Mesenchymal stem cell (in vitro differentiated cells and primary cell): ENCODE results near the gene CDC42BPB.
A peak's percentile ranks its signal among the peaks of the same experiment; 100 is the strongest.

Source experiments
- DNase-seq: peaks from one replicate; pipeline ENCODE4 v3.0.0-alpha.2; 2013
- H2AFZ ChIP-seq: one replicate; pipeline ENCODE4 v1.6.1; 2013; ENCODE audit warnings: low read depth, mild to moderate bottlenecking, control low read depth, inconsistent platforms, low read length, moderate library complexity
- H2AK5ac ChIP-seq: 2 replicates; pipeline ENCODE4 v1.6.1; 2013; ENCODE audit warnings: low read length, moderate library complexity, mild to moderate bottlenecking, inconsistent platforms; ENCODE audit not compliant: severe bottlenecking
- H2BK120ac ChIP-seq: one replicate; pipeline ENCODE4 v1.6.1; 2013; ENCODE audit warnings: low read depth, mild to moderate bottlenecking, inconsistent platforms, low read length, moderate library complexity
- H2BK12ac ChIP-seq, 2 experiments: one replicate each; pipeline ENCODE4 v1.6.1; 2013; ENCODE audit warnings: inconsistent platforms in 2 of 2, low read length in 2 of 2, mild to moderate bottlenecking in 2 of 2, moderate library complexity in 2 of 2, control low read depth in 1 of 2
- H2BK15ac ChIP-seq: one replicate; pipeline ENCODE4 v1.6.1; 2013; ENCODE audit warnings: mild to moderate bottlenecking, low read depth, inconsistent platforms; ENCODE audit not compliant: poor library complexity, severe bottlenecking
- H2BK5ac ChIP-seq: 2 replicates; pipeline ENCODE4 v1.6.1; 2013; ENCODE audit warnings: low read depth, mild to moderate bottlenecking, low read length, control low read depth, inconsistent platforms; ENCODE audit not compliant: poor library complexity, severe bottlenecking
- H3K14ac ChIP-seq, 2 experiments: one replicate each; pipeline ENCODE4 v1.6.1; 2013; ENCODE audit warnings: inconsistent platforms in 2 of 2, low read length in 2 of 2, control low read depth in 1 of 2, mild to moderate bottlenecking in 1 of 2, moderate library complexity in 1 of 2
- H3K18ac ChIP-seq, 2 experiments: one replicate each; pipeline ENCODE4 v1.6.1; 2013; ENCODE audit warnings: inconsistent platforms in 2 of 2, low read length in 2 of 2, control low read depth in 1 of 2, low read depth in 1 of 2, mild to moderate bottlenecking in 1 of 2
- H3K23ac ChIP-seq, 2 experiments: one replicate each; pipeline ENCODE4 v1.6.1; 2013; ENCODE audit warnings: inconsistent platforms in 2 of 2, low read length in 2 of 2, mild to moderate bottlenecking in 2 of 2, moderate library complexity in 2 of 2, control low read depth in 1 of 2
- H3K27ac ChIP-seq: 2 replicates; pipeline ENCODE4 v1.5.1; 2013; ENCODE audit warnings: mild to moderate bottlenecking, moderate library complexity, low read length, control low read depth, inconsistent platforms; ENCODE audit not compliant: poor library complexity, severe bottlenecking
- H3K27me3 ChIP-seq, 2 experiments: 2 replicates each; pipeline versions ENCODE4 v1.6.1 to v1.7.0; 2013; ENCODE audit warnings: low read length in 2 of 2, mild to moderate bottlenecking in 2 of 2, moderate library complexity in 2 of 2, control low read depth in 1 of 2, inconsistent platforms in 1 of 2; ENCODE audit not compliant: control insufficient read depth in 1 of 2, insufficient read depth in 1 of 2
- H3K36me3 ChIP-seq, 2 experiments: 2 replicates each; pipeline versions ENCODE4 v1.6.1 to v1.7.0; 2013; ENCODE audit warnings: low read length in 2 of 2, control low read depth in 1 of 2, inconsistent platforms in 1 of 2, low read depth in 1 of 2, mild to moderate bottlenecking in 1 of 2; ENCODE audit not compliant: insufficient read depth in 2 of 2, control insufficient read depth in 1 of 2
- H3K4ac ChIP-seq, 2 experiments: one replicate each; pipeline ENCODE4 v1.6.1; 2013; ENCODE audit warnings: inconsistent platforms in 2 of 2, low read length in 2 of 2, mild to moderate bottlenecking in 2 of 2, moderate library complexity in 2 of 2, control low read depth in 1 of 2, low read depth in 1 of 2
- H3K4me1 ChIP-seq: 2 replicates; pipeline ENCODE4 v1.6.1; 2013; ENCODE audit warnings: low read depth, low read length, control low read depth; ENCODE audit not compliant: control insufficient read depth, insufficient read depth
- H3K4me2 ChIP-seq: 2 replicates; pipeline ENCODE4 v1.6.1; 2013; ENCODE audit warnings: low read length, mild to moderate bottlenecking, inconsistent platforms; ENCODE audit not compliant: poor library complexity, severe bottlenecking
- H3K4me3 ChIP-seq, 2 experiments: 2 replicates each; pipeline versions ENCODE4 v1.5.1 to v1.7.0; 2013; ENCODE audit warnings: low read length in 2 of 2, mild to moderate bottlenecking in 2 of 2, control low read depth in 1 of 2, low read depth in 1 of 2; ENCODE audit not compliant: insufficient read depth in 1 of 2
- H3K79me1 ChIP-seq: replicated peaks from 2 replicates; pipeline ENCODE4 v1.6.1; 2013; ENCODE audit warnings: mild to moderate bottlenecking, control low read depth, low read length, inconsistent platforms; ENCODE audit not compliant: poor library complexity, severe bottlenecking
- H3K9ac ChIP-seq: 2 replicates; pipeline ENCODE4 v1.7.0; 2013; ENCODE audit warnings: mild to moderate bottlenecking, low read length, moderate library complexity
- H3K9me3 ChIP-seq: 2 replicates; pipeline ENCODE4 v1.7.0; 2013; ENCODE audit warnings: mild to moderate bottlenecking, low read length; ENCODE audit not compliant: control insufficient read depth
- H4K8ac ChIP-seq: one replicate; pipeline ENCODE4 v1.6.1; 2013; ENCODE audit warnings: inconsistent platforms, mild to moderate bottlenecking, low read length, moderate library complexity
- H4K91ac ChIP-seq: one replicate; pipeline ENCODE4 v1.6.1; 2013; ENCODE audit warnings: mild to moderate bottlenecking, low read length, inconsistent platforms
- WGBS: methylation state at CpG from one replicate; pipeline ENCODE4 v1.1.7; 2013; ENCODE audit warnings: mixed read lengths; 5-methylcytosine and 5-hydroxymethylcytosine counted together

Gene CDC42BPB

DNA sequence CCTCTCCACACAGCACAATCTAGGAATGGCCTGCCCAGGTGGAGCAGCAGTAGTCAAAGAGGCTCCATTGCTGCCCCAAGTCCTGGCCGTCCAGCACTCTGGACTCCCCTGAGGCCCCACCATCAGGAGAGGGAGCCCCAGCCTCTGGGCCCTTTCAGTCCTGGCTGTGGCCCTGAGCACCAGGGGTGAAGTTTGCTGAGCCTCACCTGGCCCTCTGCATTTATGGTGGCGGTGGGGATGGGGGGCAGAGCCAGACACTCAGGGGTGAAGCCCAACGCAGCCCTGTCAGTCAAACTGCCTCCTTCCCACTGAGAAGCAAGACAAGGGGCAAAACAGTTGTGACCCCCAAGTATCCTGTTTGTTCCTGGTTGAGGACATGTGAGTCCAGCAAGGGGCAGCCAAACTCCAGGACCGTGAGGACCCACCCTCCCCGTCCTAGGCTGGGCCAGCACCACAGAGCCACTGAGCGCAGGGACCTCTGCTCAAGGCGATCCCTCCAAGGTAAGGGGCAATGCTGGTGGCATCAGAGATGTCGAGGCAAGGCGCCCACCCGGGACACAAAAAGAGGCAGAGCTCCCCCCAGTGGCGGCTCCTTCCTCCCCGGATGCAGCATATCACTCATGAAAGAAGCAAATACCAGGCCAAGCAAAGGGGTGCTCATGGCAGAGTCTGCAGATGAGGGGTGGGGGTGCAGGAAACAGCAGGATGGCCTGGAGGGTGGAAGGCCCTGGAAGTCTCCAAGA is 139.7 kb downstream of the CDC42BPB start:
- Histone ChIP-seq H2BK120ac (no peak overlapping the region), H3K4ac (no peak overlapping the region), H3K79me1 (no peaks in the 10 kb centered on the region), H3K18ac (no peak overlapping the region), H2BK12ac (no peak overlapping the region), H3K9ac (no peak overlapping the region), H2BK15ac (no peak overlapping the region), H2BK5ac (no peak overlapping the region), H3K36me3 (peaks cover 0 to 7% of the 10 kb centered on the region in 2 experiments), H3K27me3 (peaks cover 3 to 30% of the 10 kb centered on the region in 2 experiments), H4K8ac (no peak overlapping the region), H2AK5ac (no peak overlapping the region), H3K14ac (no peak overlapping the region), H4K91ac (peak overlapping the region; percentile 14), H3K4me1 (peaks cover 3% of the 10 kb centered on the region), H3K23ac (no peak overlapping the region), H3K9me3 (peaks cover 10% of the 10 kb centered on the region), H2AFZ (no peak overlapping the region), H3K4me2 (no peak overlapping the region), H3K27ac (no peak overlapping the region), H3K4me3 (no peak overlapping the region)
- WGBS: 45% methylated on average over 11 of the region's 12 CpGs
- peak; percentile 45 for DNase-seq

DNA sequence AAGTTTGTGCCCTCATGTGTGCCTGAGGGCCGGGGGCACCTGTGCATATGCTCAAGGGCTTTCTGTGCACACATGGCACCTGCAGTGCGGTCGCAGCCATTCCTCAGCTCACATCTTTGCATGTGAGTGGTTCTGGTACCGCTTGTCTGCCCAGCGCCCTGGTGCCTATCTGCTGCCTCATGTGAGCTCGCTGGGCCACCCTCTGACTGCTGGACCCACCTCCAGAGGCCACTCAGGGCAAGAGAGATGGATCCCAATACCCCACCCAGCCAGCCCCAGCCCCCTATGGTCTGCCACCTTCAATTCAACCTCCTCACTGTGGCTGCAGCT is 140.3 kb downstream of the CDC42BPB start:
- DNase-seq: no peak
- no peak overlapping the region for H2BK12ac ChIP-seq
- H4K8ac ChIP-seq: no peak overlapping the region
- no peak overlapping the region for H3K4me2 ChIP-seq
- H3K4me3 ChIP-seq: no peak overlapping the region
- no peak overlapping the region for H2AK5ac ChIP-seq
- H3K9ac ChIP-seq: no peak overlapping the region
- no peak overlapping the region for H2BK120ac ChIP-seq
- WGBS: 95% methylated on average over 6 of the region's 6 CpGs
- peaks cover 2% of the 10 kb centered on the region for H3K4me1 ChIP-seq
- H3K9me3 ChIP-seq: peaks cover 10% of the 10 kb centered on the region
- no peak overlapping the region for H3K4ac ChIP-seq
- H3K18ac ChIP-seq: no peak overlapping the region
- no peak overlapping the region for H3K14ac ChIP-seq
- no peaks in the 10 kb centered on the region for H3K79me1 ChIP-seq
- H3K36me3 ChIP-seq: peaks cover 0 to 14% of the 10 kb centered on the region in 2 experiments
- H4K91ac ChIP-seq: no peak overlapping the region
- H2BK5ac ChIP-seq: no peak overlapping the region
- no peak overlapping the region for H3K23ac ChIP-seq
- no peak overlapping the region for H3K27ac ChIP-seq
- H3K27me3 ChIP-seq: peaks cover 3 to 24% of the 10 kb centered on the region in 2 experiments
- no peak overlapping the region for H2BK15ac ChIP-seq
- no peak overlapping the region for H2AFZ ChIP-seq

DNA sequence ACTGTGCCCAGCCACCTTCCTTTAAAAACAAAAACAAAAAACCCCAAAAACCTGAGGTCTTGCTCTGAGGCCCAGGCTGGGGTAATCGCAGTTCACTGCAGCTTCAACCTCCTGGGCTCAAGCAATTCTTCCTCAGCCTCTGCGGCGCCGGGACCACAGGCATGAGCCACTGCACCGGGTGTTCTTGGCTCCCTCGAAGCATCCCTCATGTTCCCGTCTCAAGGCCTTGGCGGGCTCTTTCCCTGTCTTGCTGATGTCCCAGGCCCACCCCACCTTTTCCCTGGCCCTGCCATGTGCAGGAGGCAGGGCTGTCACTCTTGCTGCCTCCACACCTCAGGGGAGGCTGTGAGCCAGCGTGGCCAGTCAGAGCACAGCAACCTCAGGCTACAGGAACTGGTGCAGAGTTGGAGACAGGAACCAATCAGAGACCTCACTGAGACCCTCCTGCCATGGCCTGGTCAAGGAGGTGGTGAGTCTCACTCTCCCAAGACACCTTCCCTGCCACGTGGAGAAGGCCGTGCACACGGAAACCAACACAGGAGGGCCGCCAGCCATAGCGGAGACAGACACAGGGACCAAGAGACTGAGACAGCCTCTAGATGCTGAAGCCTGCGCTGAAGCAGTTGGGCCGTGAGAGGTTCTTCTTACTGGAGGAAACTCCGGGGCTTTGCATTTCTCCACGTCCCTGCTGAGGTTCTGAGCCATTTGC is 140.8 kb downstream of the CDC42BPB start:
- Histone ChIP-seq H3K27ac (no peak overlapping the region), H2BK5ac (no peak overlapping the region), H3K18ac (no peak overlapping the region), H3K27me3 (peaks cover 3 to 19% of the 10 kb centered on the region in 2 experiments), H3K9ac (no peak overlapping the region), H3K79me1 (no peaks in the 10 kb centered on the region), H2BK15ac (no peak overlapping the region), H3K4me1 (peaks cover 2% of the 10 kb centered on the region), H4K8ac (no peak overlapping the region), H2BK120ac (no peak overlapping the region), H2AFZ (no peak overlapping the region), H3K4me3 (no peak overlapping the region), H3K14ac (no peak overlapping the region), H3K36me3 (peaks cover 0 to 19% of the 10 kb centered on the region in 2 experiments), H3K9me3 (peaks cover 10% of the 10 kb centered on the region), H3K4me2 (no peak overlapping the region), H2AK5ac (no peak overlapping the region), H3K4ac (no peak overlapping the region), H3K23ac (no peak overlapping the region), H2BK12ac (no peak overlapping the region), H4K91ac (no peak overlapping the region)
- WGBS: 82% methylated on average over 18 of the region's 18 CpGs
- DNase-seq: no peak

DNA sequence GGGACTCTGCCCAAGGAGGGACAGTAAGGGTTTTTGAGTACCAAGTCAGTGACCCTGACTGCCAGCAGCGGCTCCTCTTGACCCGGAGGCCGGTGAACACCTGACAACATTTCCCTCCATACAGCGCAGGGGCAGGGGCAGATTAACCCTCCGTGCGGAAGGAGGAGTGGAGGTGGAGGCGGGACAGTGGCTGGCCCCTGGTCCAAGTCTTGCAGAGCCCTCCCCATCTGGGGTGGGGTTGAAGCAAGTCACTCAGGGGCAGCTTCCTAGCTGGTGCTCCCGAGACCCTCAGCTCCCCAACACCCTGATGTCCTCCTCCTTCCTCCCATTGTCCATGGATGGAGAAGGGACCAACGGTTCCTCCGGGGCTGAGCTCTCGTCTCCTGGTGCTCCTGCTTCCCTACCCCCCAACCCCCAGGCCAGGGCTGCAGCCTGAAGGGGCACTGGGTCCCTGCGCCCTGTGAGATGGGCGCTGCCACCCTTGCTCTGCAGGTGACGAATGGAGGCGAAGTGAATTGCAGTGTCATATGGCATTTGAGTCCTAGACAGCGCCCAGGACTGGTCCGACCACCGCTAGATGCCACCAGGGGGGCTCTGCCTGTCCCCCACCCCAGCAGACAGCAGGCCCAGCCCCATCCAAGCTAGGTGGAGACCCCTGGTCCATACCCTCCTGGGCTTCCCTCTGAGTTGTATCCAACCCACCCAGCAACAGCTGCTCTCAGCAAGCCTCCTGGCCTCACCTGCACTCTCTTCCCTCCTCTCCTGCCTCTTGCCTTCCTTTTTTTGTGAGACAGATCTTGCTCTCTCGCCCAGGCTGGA is 141.8 kb downstream of the CDC42BPB start:
- peaks cover 3 to 11% of the 10 kb centered on the region in 2 experiments for H3K27me3 ChIP-seq

More for the DNA sequence above, 141.8 kb downstream of the CDC42BPB start:
- no peak overlapping the region for H3K9ac ChIP-seq
- no peak overlapping the region for H3K14ac ChIP-seq
- H2BK12ac ChIP-seq: no peak overlapping the region
- no peak for DNase-seq
- no peak overlapping the region for H3K4me3 ChIP-seq
- no peak overlapping the region for H3K27ac ChIP-seq
- no peak overlapping the region for H3K23ac ChIP-seq
- peaks cover 5% of the 10 kb centered on the region for H3K9me3 ChIP-seq
- no peak overlapping the region for H2BK120ac ChIP-seq
- no peak overlapping the region for H4K8ac ChIP-seq
- no peak overlapping the region for H3K4ac ChIP-seq
- H2AK5ac ChIP-seq: no peak overlapping the region
- no peak overlapping the region for H2BK5ac ChIP-seq
- peaks cover 2% of the 10 kb centered on the region for H3K4me1 ChIP-seq
- H3K4me2 ChIP-seq: no peak overlapping the region
- H4K91ac ChIP-seq: no peak overlapping the region
- no peak overlapping the region for H2BK15ac ChIP-seq
- WGBS: 87% methylated on average over 12 of the region's 19 CpGs
- no peaks in the 10 kb centered on the region for H3K79me1 ChIP-seq
- H3K18ac ChIP-seq: no peak overlapping the region
- H3K36me3 ChIP-seq: peaks cover 0 to 20% of the 10 kb centered on the region in 2 experiments
- H2AFZ ChIP-seq: no peak overlapping the region
